ENCODE measurements around the gene ZC2HC1B.

Gene ZC2HC1B

GRCh38 chr6:143900358-143900757, 36.1 kb downstream of the ZC2HC1B start:
- Histone ChIP-seq H3K9me3 (ENCODE audit: insufficient read depth, low read length) (no peaks in the 10 kb centered on the region), H3K27me3 (ENCODE audit: low read depth, low read length) (no peaks in the 10 kb centered on the region), H3K4me3 (ENCODE audit: low read length) (no peak overlapping the region), H3K4me1 (ENCODE audit: low read length) (peaks cover 47% of the 10 kb centered on the region), H3K9ac (ENCODE audit: low read length) (no peak overlapping the region), H3K4me2 (ENCODE audit: low read length) (no peak overlapping the region), H3K79me2 (ENCODE audit: low read length) (no peaks in the 10 kb centered on the region), H3K27ac (ENCODE audit: low read length) (no peak overlapping the region), H3K36me3 (replicated peaks; ENCODE audit: low read depth, low read length) (no peaks in the 10 kb centered on the region), H2AFZ (ENCODE audit: low read depth, low read length) (no peak overlapping the region), H4K20me1 (ENCODE audit: insufficient read depth, low read length) (no peaks in the 10 kb centered on the region)
- TF ChIP-seq CTCF (IDR thresholded peaks at IDR 0.05; ENCODE audit: low read depth, low read length) (no peak), EZH2phosphoT487 (IDR thresholded peaks at IDR 0.05; ENCODE audit: low read depth) (no peak)

- H2AFZ ChIP-seq (ENCODE audit: low read depth, low read length) = peak overlapping the region; percentile 14
- no peak for TF ChIP-seq EZH2phosphoT487 (IDR thresholded peaks at IDR 0.05; ENCODE audit: low read depth)
- peak; percentile 12; the same call in 1 of the 2 replicates for TF ChIP-seq CTCF (IDR thresholded peaks at IDR 0.05; ENCODE audit: low read depth, low read length)
- no peaks in the 10 kb centered on the region for H3K36me3 ChIP-seq (replicated peaks; ENCODE audit: low read depth, low read length)
- no peaks in the 10 kb centered on the region for H3K79me2 ChIP-seq (ENCODE audit: low read length)
- H3K9ac ChIP-seq (ENCODE audit: low read length) = peak overlapping the region; percentile 32
- peak overlapping the region; percentile 55 for H3K4me2 ChIP-seq (ENCODE audit: low read length)
- peak overlapping the region; percentile 38 for H3K4me3 ChIP-seq (ENCODE audit: low read length)
- no peaks in the 10 kb centered on the region for H3K9me3 ChIP-seq (ENCODE audit: insufficient read depth, low read length)
- no peaks in the 10 kb centered on the region for H4K20me1 ChIP-seq (ENCODE audit: insufficient read depth, low read length)
- H3K27ac ChIP-seq (ENCODE audit: low read length) = peak overlapping the region; percentile 67
- no peaks in the 10 kb centered on the region for H3K27me3 ChIP-seq (ENCODE audit: low read depth, low read length)
- H3K4me1 ChIP-seq (ENCODE audit: low read length) = peaks cover 33% of the 10 kb centered on the region
These were observed 37.8 kb downstream of the ZC2HC1B start for GRCh38 chr6:143901885-143902750.

GRCh38 chr6:143902827-143903226, 38.6 kb downstream of the ZC2HC1B start:
- H3K4me3 ChIP-seq (ENCODE audit: low read length) = peak overlapping the region; percentile 38; the same call in 1 of the 2 replicates
- TF ChIP-seq CTCF (IDR thresholded peaks at IDR 0.05; ENCODE audit: low read depth, low read length) (no peak), EZH2phosphoT487 (IDR thresholded peaks at IDR 0.05; ENCODE audit: low read depth) (no peak)
- H3K27me3 ChIP-seq (ENCODE audit: low read depth, low read length) = no peaks in the 10 kb centered on the region
- peak overlapping the region; percentile 55 for H3K4me2 ChIP-seq (ENCODE audit: low read length)
- H4K20me1 ChIP-seq (ENCODE audit: insufficient read depth, low read length) = no peaks in the 10 kb centered on the region
- no peak overlapping the region for H3K9ac ChIP-seq (ENCODE audit: low read length)
- H3K9me3 ChIP-seq (ENCODE audit: insufficient read depth, low read length) = no peaks in the 10 kb centered on the region
- H3K79me2 ChIP-seq (ENCODE audit: low read length) = no peaks in the 10 kb centered on the region
- H2AFZ ChIP-seq (ENCODE audit: low read depth, low read length) = no peak overlapping the region
- no peak overlapping the region for H3K27ac ChIP-seq (ENCODE audit: low read length)
- no peaks in the 10 kb centered on the region for H3K36me3 ChIP-seq (replicated peaks; ENCODE audit: low read depth, low read length)
- peaks cover 26% of the 10 kb centered on the region for H3K4me1 ChIP-seq (ENCODE audit: low read length)

GRCh38 chr6:143911028-143911427, 46.8 kb downstream of the ZC2HC1B start:
- no peak overlapping the region for H3K4me3 ChIP-seq (ENCODE audit: low read length)
- no peak for TF ChIP-seq CTCF (IDR thresholded peaks at IDR 0.05; ENCODE audit: low read depth, low read length)
- no peak for TF ChIP-seq EZH2phosphoT487 (IDR thresholded peaks at IDR 0.05; ENCODE audit: low read depth)

More at GRCh38 chr6:143911028-143911427, 46.8 kb downstream of the ZC2HC1B start:
- Histone ChIP-seq H3K9ac (ENCODE audit: low read length) (no peak overlapping the region), H3K36me3 (replicated peaks; ENCODE audit: low read depth, low read length) (no peaks in the 10 kb centered on the region), H3K9me3 (ENCODE audit: insufficient read depth, low read length) (no peaks in the 10 kb centered on the region), H2AFZ (ENCODE audit: low read depth, low read length) (no peak overlapping the region), H3K27ac (ENCODE audit: low read length) (no peak overlapping the region), H3K4me1 (ENCODE audit: low read length) (no peaks in the 10 kb centered on the region), H3K27me3 (ENCODE audit: low read depth, low read length) (no peaks in the 10 kb centered on the region), H4K20me1 (ENCODE audit: insufficient read depth, low read length) (no peaks in the 10 kb centered on the region), H3K79me2 (ENCODE audit: low read length) (no peaks in the 10 kb centered on the region), H3K4me2 (ENCODE audit: low read length) (no peak overlapping the region)

Data from OCI-LY3 (cell line).